ENCODE results near the gene CHRM4.

GRCh38 chr11:46437122-46437689 lies 45.6 kb upstream of the CHRM4 start:
- TF ChIP-seq, protein P1, sequence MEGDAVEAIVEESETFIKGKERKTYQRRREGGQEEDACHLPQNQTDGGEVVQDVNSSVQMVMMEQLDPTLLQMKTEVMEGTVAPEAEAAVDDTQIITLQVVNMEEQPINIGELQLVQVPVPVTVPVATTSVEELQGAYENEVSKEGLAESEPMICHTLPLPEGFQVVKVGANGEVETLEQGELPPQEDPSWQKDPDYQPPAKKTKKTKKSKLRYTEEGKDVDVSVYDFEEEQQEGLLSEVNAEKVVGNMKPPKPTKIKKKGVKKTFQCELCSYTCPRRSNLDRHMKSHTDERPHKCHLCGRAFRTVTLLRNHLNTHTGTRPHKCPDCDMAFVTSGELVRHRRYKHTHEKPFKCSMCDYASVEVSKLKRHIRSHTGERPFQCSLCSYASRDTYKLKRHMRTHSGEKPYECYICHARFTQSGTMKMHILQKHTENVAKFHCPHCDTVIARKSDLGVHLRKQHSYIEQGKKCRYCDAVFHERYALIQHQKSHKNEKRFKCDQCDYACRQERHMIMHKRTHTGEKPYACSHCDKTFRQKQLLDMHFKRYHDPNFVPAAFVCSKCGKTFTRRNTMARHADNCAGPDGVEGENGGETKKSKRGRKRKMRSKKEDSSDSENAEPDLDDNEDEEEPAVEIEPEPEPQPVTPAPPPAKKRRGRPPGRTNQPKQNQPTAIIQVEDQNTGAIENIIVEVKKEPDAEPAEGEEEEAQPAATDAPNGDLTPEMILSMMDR (IDR thresholded peaks at IDR 0.05; ENCODE audit: poor library complexity) = no peak
- TF ChIP-seq EZH2 (IDR thresholded peaks at IDR 0.05; ENCODE audit: borderline replicate concordance) = no peak
- no peak for TF ChIP-seq EZH2phosphoT487 (IDR thresholded peaks at IDR 0.05; ENCODE audit: low read depth, severe bottlenecking, unreplicated experiment)

Data from hepatocyte (in vitro differentiated cells).